GM12878 (cell line): Measurements from ENCODE around the gene CDK7.

ENCODE experiments used
- CBX3 ChIP-seq: fragments of 200-600 bp; sonication (generic); IDR thresholded peaks from 2 replicates; pipeline ENCODE4 v1.6.1; 2016; ENCODE audit warnings: low read depth, borderline replicate concordance
- CEBPB ChIP-seq, 2 experiments: fragments of 150-350 bp in 1 of 2; IDR thresholded peaks; 2 replicates each; pipeline ENCODE4 v1.6.1; 2012 to 2014; ENCODE audit warnings: low read depth in 2 of 2, low read length in 2 of 2, borderline replicate concordance in 1 of 2, inconsistent platforms in 1 of 2
- EP300 ChIP-seq, 2 experiments: fragments of 150-350 bp in 1 of 2; IDR thresholded peaks; 2 replicates each; pipeline ENCODE4 v1.6.1; 2011 to 2012; ENCODE audit warnings: low read depth in 2 of 2, low read length in 2 of 2, borderline replicate concordance in 1 of 2, improper control_type of control experiment in 1 of 2, inconsistent platforms in 1 of 2; ENCODE audit not compliant: control insufficient read depth in 1 of 2
- EZH2 ChIP-seq: IDR thresholded peaks from 2 replicates; pipeline ENCODE4 v1.6.1; 2012; ENCODE audit warnings: low read depth, mild to moderate bottlenecking, control low read depth, inconsistent platforms, low read length, borderline replicate concordance; ENCODE audit not compliant: control insufficient read depth
- JUND ChIP-seq: IDR thresholded peaks from 2 replicates; pipeline ENCODE4 v1.6.1; 2012; ENCODE audit warnings: low read depth, mild to moderate bottlenecking, low read length, improper control_type of control experiment, moderate library complexity
- RAD21 ChIP-seq: IDR thresholded peaks from 2 replicates; pipeline ENCODE4 v1.6.1; 2011; ENCODE audit warnings: mild to moderate bottlenecking, low read depth, low read length, moderate library complexity; ENCODE audit not compliant: insufficient read depth
- SRF ChIP-seq, 2 experiments: IDR thresholded peaks; 2 replicates each; pipeline ENCODE4 v1.6.1; 2011; ENCODE audit warnings: low read depth in 2 of 2, low read length in 2 of 2, mild to moderate bottlenecking in 1 of 2, moderate library complexity in 1 of 2
- STAT1 ChIP-seq: fragments of 450-650 bp; conservative IDR thresholded peaks from 2 replicates; pipeline ENCODE4 v1.6.1; 2014; ENCODE audit warnings: antibody characterized with exemption, mild to moderate bottlenecking
- TF ChIP-seq, protein P1 (sequence below), 3 experiments: IDR thresholded peaks in 2 of 3; conservative IDR thresholded peaks in 1 of 3; 2 replicates each; pipeline ENCODE4 v1.5.1; 2011; ENCODE audit warnings: low read depth in 3 of 3, low read length in 3 of 3, mild to moderate bottlenecking in 3 of 3, control low read depth in 2 of 3, moderate library complexity in 2 of 3, inconsistent platforms in 1 of 3, mixed read lengths in 1 of 3; ENCODE audit not compliant: control insufficient read depth in 2 of 3, insufficient read depth in 1 of 3; ENCODE audit errors: extremely low read depth in 1 of 3
- TF ChIP-seq, protein P2 (sequence below): fragments of 450-650 bp; IDR thresholded peaks from 2 replicates; pipeline ENCODE4 v1.6.1; 2016; ENCODE audit warnings: mild to moderate bottlenecking
- TF ChIP-seq, protein P3 (sequence below): IDR thresholded peaks from 2 replicates; pipeline ENCODE4 v1.6.1; 2012; ENCODE audit warnings: mild to moderate bottlenecking, low read depth, low read length
- TF ChIP-seq, protein P4 (sequence below): IDR thresholded peaks from 2 replicates; pipeline ENCODE4 v1.6.1; 2011; ENCODE audit warnings: low read depth, low read length, improper control_type of control experiment, borderline replicate concordance
- TF ChIP-seq, protein P5 (sequence below): fragments of 450-650 bp; IDR thresholded peaks from 2 replicates; pipeline ENCODE4 v1.6.1; 2017; ENCODE audit warnings: mild to moderate bottlenecking, low read depth, inconsistent platforms; ENCODE audit not compliant: poor library complexity, severe bottlenecking
- TF ChIP-seq, protein P6 (sequence below): fragments of 450-650 bp; IDR thresholded peaks from 2 replicates; pipeline ENCODE4 v1.6.1; 2018; ENCODE audit warnings: mild to moderate bottlenecking, low read depth, moderate library complexity; ENCODE audit not compliant: partially characterized antibody

DNA sequence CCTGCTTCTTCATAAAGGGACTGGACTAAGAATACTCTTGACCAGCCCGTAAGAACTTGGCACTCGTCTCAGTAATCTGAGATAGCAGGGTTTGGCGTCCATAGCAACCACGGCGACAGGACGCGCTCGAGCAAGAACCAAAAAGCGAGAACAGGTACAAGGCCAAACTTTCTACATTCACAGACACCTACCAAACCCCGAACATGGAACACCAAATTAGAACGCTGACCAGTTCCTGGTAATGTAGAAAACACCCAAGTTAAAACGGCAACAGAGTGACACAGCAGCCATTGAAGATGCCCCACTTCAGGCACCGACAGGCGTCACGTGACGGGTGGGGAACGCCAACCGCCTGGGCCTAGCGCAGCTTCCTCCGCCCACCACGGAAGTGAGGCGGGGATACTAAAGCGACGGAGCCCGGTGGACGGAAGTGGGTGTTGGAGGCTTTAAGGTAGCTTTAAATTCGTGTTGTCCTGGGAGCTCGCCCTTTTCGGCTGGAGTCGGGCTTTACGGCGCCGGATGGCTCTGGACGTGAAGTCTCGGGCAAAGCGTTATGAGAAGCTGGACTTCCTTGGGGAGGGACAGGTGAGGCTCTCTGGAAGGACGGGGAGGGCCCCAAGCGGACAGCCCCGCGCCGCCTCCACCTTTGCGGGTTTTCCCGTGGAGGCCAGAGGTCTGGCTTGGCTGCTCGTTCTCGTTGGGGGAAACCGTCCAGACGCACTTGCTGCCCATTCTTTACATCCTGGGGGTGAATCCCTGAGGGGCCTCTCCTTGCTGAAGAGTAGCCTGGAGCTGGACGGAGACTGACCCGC lies at the start of gene CDK7:
- TF ChIP-seq CBX3 (no peak), EP300 (IDR thresholded peaks at IDR 0.05; ENCODE audit: borderline replicate concordance in 1 of 2, control insufficient read depth in 1 of 2, low read depth in 2 of 2, low read length in 2 of 2) (no peak), CEBPB (IDR thresholded peaks at IDR 0.05; ENCODE audit: borderline replicate concordance in 1 of 2, low read depth in 2 of 2, low read length in 2 of 2) (no peak), RAD21 (no peak), JUND (no peak), EZH2 (no peak), STAT1 (0 out of 2 replicates have a peak, but pooled peaks have one; percentile 54), SRF (IDR thresholded peaks at IDR 0.05; ENCODE audit: low read depth in 2 of 2, low read length in 2 of 2) (no peak)
- TF ChIP-seq, protein P1, sequence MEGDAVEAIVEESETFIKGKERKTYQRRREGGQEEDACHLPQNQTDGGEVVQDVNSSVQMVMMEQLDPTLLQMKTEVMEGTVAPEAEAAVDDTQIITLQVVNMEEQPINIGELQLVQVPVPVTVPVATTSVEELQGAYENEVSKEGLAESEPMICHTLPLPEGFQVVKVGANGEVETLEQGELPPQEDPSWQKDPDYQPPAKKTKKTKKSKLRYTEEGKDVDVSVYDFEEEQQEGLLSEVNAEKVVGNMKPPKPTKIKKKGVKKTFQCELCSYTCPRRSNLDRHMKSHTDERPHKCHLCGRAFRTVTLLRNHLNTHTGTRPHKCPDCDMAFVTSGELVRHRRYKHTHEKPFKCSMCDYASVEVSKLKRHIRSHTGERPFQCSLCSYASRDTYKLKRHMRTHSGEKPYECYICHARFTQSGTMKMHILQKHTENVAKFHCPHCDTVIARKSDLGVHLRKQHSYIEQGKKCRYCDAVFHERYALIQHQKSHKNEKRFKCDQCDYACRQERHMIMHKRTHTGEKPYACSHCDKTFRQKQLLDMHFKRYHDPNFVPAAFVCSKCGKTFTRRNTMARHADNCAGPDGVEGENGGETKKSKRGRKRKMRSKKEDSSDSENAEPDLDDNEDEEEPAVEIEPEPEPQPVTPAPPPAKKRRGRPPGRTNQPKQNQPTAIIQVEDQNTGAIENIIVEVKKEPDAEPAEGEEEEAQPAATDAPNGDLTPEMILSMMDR (IDR thresholded peaks at IDR 0.05 in 2 of 3, conservative IDR thresholded peaks at IDR 0.05 in 1 of 3; ENCODE audit: control insufficient read depth in 2 of 3, extremely low read depth in 1 of 3, insufficient read depth in 1 of 3, low read depth in 3 of 3, low read length in 3 of 3) = no peak
- TF ChIP-seq, protein P2, sequence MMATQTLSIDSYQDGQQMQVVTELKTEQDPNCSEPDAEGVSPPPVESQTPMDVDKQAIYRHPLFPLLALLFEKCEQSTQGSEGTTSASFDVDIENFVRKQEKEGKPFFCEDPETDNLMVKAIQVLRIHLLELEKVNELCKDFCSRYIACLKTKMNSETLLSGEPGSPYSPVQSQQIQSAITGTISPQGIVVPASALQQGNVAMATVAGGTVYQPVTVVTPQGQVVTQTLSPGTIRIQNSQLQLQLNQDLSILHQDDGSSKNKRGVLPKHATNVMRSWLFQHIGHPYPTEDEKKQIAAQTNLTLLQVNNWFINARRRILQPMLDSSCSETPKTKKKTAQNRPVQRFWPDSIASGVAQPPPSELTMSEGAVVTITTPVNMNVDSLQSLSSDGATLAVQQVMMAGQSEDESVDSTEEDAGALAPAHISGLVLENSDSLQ = peak; percentile 87
- TF ChIP-seq, protein P3, sequence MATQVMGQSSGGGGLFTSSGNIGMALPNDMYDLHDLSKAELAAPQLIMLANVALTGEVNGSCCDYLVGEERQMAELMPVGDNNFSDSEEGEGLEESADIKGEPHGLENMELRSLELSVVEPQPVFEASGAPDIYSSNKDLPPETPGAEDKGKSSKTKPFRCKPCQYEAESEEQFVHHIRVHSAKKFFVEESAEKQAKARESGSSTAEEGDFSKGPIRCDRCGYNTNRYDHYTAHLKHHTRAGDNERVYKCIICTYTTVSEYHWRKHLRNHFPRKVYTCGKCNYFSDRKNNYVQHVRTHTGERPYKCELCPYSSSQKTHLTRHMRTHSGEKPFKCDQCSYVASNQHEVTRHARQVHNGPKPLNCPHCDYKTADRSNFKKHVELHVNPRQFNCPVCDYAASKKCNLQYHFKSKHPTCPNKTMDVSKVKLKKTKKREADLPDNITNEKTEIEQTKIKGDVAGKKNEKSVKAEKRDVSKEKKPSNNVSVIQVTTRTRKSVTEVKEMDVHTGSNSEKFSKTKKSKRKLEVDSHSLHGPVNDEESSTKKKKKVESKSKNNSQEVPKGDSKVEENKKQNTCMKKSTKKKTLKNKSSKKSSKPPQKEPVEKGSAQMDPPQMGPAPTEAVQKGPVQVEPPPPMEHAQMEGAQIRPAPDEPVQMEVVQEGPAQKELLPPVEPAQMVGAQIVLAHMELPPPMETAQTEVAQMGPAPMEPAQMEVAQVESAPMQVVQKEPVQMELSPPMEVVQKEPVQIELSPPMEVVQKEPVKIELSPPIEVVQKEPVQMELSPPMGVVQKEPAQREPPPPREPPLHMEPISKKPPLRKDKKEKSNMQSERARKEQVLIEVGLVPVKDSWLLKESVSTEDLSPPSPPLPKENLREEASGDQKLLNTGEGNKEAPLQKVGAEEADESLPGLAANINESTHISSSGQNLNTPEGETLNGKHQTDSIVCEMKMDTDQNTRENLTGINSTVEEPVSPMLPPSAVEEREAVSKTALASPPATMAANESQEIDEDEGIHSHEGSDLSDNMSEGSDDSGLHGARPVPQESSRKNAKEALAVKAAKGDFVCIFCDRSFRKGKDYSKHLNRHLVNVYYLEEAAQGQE = no peak
- TF ChIP-seq, protein P4, sequence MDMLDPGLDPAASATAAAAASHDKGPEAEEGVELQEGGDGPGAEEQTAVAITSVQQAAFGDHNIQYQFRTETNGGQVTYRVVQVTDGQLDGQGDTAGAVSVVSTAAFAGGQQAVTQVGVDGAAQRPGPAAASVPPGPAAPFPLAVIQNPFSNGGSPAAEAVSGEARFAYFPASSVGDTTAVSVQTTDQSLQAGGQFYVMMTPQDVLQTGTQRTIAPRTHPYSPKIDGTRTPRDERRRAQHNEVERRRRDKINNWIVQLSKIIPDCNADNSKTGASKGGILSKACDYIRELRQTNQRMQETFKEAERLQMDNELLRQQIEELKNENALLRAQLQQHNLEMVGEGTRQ = peak; percentile 98
- TF ChIP-seq, protein P5, sequence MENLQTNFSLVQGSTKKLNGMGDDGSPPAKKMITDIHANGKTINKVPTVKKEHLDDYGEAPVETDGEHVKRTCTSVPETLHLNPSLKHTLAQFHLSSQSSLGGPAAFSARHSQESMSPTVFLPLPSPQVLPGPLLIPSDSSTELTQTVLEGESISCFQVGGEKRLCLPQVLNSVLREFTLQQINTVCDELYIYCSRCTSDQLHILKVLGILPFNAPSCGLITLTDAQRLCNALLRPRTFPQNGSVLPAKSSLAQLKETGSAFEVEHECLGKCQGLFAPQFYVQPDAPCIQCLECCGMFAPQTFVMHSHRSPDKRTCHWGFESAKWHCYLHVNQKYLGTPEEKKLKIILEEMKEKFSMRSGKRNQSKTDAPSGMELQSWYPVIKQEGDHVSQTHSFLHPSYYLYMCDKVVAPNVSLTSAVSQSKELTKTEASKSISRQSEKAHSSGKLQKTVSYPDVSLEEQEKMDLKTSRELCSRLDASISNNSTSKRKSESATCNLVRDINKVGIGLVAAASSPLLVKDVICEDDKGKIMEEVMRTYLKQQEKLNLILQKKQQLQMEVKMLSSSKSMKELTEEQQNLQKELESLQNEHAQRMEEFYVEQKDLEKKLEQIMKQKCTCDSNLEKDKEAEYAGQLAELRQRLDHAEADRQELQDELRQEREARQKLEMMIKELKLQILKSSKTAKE = no peak
- TF ChIP-seq, protein P6, sequence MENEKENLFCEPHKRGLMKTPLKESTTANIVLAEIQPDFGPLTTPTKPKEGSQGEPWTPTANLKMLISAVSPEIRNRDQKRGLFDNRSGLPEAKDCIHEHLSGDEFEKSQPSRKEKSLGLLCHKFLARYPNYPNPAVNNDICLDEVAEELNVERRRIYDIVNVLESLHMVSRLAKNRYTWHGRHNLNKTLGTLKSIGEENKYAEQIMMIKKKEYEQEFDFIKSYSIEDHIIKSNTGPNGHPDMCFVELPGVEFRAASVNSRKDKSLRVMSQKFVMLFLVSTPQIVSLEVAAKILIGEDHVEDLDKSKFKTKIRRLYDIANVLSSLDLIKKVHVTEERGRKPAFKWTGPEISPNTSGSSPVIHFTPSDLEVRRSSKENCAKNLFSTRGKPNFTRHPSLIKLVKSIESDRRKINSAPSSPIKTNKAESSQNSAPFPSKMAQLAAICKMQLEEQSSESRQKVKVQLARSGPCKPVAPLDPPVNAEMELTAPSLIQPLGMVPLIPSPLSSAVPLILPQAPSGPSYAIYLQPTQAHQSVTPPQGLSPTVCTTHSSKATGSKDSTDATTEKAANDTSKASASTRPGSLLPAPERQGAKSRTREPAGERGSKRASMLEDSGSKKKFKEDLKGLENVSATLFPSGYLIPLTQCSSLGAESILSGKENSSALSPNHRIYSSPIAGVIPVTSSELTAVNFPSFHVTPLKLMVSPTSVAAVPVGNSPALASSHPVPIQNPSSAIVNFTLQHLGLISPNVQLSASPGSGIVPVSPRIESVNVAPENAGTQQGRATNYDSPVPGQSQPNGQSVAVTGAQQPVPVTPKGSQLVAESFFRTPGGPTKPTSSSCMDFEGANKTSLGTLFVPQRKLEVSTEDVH = peak; percentile 73
